SK-N-SH (cell line): ENCODE results near the gene CTNNB1. TPM values are rescaled to one million over a fixed set of nuclear protein-coding genes. Genes with fewer than 3 reads are reported as not detected.

Source experiments
- CTCF ChIA-PET: fragments of 300-600, 350-600 bp; formaldehyde crosslinking; extraction: SDS; loops from one replicate; lab custom pipeline; 2021; lab: Yijun Ruan, JAX
- POLR2A ChIA-PET: fragments of 350-600 bp; sonication (Branson Sonifier 250); formaldehyde crosslinking; extraction: SDS; loops from one replicate; lab custom pipeline; 2020; ENCODE audit warnings: antibody characterized with exemption, inconsistent platforms; lab: Yijun Ruan, JAX
- DNase-seq: peaks from one replicate; pipeline ENCODE4 v3.0.0; 2012
- H2AFZ ChIP-seq: fragments of 200-600 bp; sonication (generic); 2 replicates; pipeline ENCODE4 v1.8.1; 2016; ENCODE audit warnings: antibody characterized with exemption, mild to moderate bottlenecking, low read depth
- H3F3A ChIP-seq: fragments of 200-600 bp; sonication (generic); replicated peaks from 2 replicates; pipeline ENCODE3; 2016; ENCODE audit warnings: antibody characterized with exemption, mild to moderate bottlenecking; ENCODE audit not compliant: insufficient read depth
- H3K27ac ChIP-seq, 2 experiments: fragments of 200-500 bp in 1 of 2; fragments of 200-600 bp in 1 of 2; sonication (Bioruptor generic) in 1 of 2; sonication (generic), shearing (Covaris generic) in 1 of 2; 2 replicates each; pipeline versions ENCODE4 v1.5.1 to v1.6.1; 2014 to 2016; ENCODE audit warnings: low read depth in 2 of 2, inconsistent platforms in 1 of 2, low read length in 1 of 2, mild to moderate bottlenecking in 1 of 2, mixed read lengths in 1 of 2
- H3K27me3 ChIP-seq: fragments of 200-600 bp; sonication (generic), shearing (Covaris generic); 2 replicates; pipeline ENCODE4 v1.6.1; 2016; ENCODE audit warnings: mixed run types; ENCODE audit not compliant: insufficient read depth
- H3K36me3 ChIP-seq, 2 experiments: fragments of 200-500 bp in 1 of 2; fragments of 200-600 bp in 1 of 2; sonication (Bioruptor generic) in 1 of 2; sonication (generic) in 1 of 2; replicated peaks in 1 of 2; 2 replicates each; pipeline versions ENCODE3 to v1.5.1; 2014 to 2016; ENCODE audit warnings: low read length in 1 of 2, mild to moderate bottlenecking in 1 of 2; ENCODE audit not compliant: insufficient read depth in 2 of 2, control insufficient read depth in 1 of 2
- H3K4me1 ChIP-seq, 2 experiments: fragments of 200-500 bp in 1 of 2; fragments of 200-600 bp in 1 of 2; sonication (Bioruptor generic) in 1 of 2; sonication (generic), shearing (Covaris generic) in 1 of 2; 2 replicates each; pipeline versions ENCODE4 v1.5.1 to v1.6.1; 2014 to 2016; ENCODE audit warnings: low read depth in 1 of 2, low read length in 1 of 2, mixed run types in 1 of 2; ENCODE audit not compliant: insufficient read depth in 2 of 2, control insufficient read depth in 1 of 2
- H3K4me2 ChIP-seq: fragments of 200-600 bp; sonication (generic), shearing (Covaris generic); 2 replicates; pipeline ENCODE4 v1.6.1; 2017; ENCODE audit warnings: mixed run types
- H3K4me3 ChIP-seq, 2 experiments: fragments of 200-500 bp in 1 of 2; fragments of 200-600 bp in 1 of 2; sonication (Bioruptor generic) in 1 of 2; sonication (generic), shearing (Covaris generic) in 1 of 2; 2 replicates each; pipeline versions ENCODE4 v1.5.1 to v1.8.1; 2014 to 2016; ENCODE audit warnings: low read depth in 2 of 2, inconsistent platforms in 1 of 2, low read length in 1 of 2, mild to moderate bottlenecking in 1 of 2, mixed read lengths in 1 of 2, moderate library complexity in 1 of 2
- H3K79me2 ChIP-seq: fragments of 200-600 bp; sonication (generic); 2 replicates; pipeline ENCODE4 v1.8.1; 2017; ENCODE audit warnings: mild to moderate bottlenecking; ENCODE audit not compliant: insufficient read depth
- H3K9ac ChIP-seq: fragments of 200-600 bp; sonication (generic); 2 replicates; pipeline ENCODE4 v1.6.1; 2017; ENCODE audit warnings: mixed run types
- H3K9me2 ChIP-seq: fragments of 200-600 bp; sonication (generic); 2 replicates; pipeline ENCODE4 v1.6.1; 2017; ENCODE audit warnings: mixed run types
- H3K9me3 ChIP-seq: fragments of 200-600 bp; sonication (generic); 2 replicates; pipeline ENCODE4 v1.6.1; 2017; ENCODE audit warnings: mixed run types, mild to moderate bottlenecking, moderate library complexity
- H4K20me1 ChIP-seq: fragments of 200-600 bp; sonication (generic); 2 replicates; pipeline ENCODE4 v1.6.1; 2017; ENCODE audit warnings: mild to moderate bottlenecking, mixed run types; ENCODE audit not compliant: insufficient read depth
- FOSL2 ChIP-seq: IDR thresholded peaks from 2 replicates; pipeline ENCODE4 v1.4.0; 2012; ENCODE audit warnings: low read depth, mild to moderate bottlenecking, moderate library complexity, borderline replicate concordance
- NRF1 ChIP-seq: IDR thresholded peaks from 2 replicates; pipeline ENCODE4 v1.6.1; 2012; ENCODE audit warnings: low read depth, mild to moderate bottlenecking, low read length
- RAD21 ChIP-seq: IDR thresholded peaks from 2 replicates; pipeline ENCODE4 v1.6.1; 2012; ENCODE audit warnings: mild to moderate bottlenecking, low read length
- RCOR1 ChIP-seq: fragments of 150-350 bp; IDR thresholded peaks from 2 replicates; pipeline ENCODE4 v1.6.1; 2017; ENCODE audit warnings: antibody characterized with exemption, low read length
- RXRA ChIP-seq: IDR thresholded peaks from 2 replicates; pipeline ENCODE4 v1.4.0; 2012; ENCODE audit warnings: low read depth, mild to moderate bottlenecking, borderline replicate concordance
- SIN3A ChIP-seq: IDR thresholded peaks from 2 replicates; pipeline ENCODE4 v1.6.1; 2012; ENCODE audit warnings: low read depth, mild to moderate bottlenecking, low read length, moderate library complexity, borderline replicate concordance
- WGBS: methylation state at CpG from one replicate; pipeline ENCODE4 v1.1.6; 2017; ENCODE audit warnings: low lambda C conversion rate; 5-methylcytosine and 5-hydroxymethylcytosine counted together
- polyA plus RNA-seq, 3 experiments: library from polyadenylated mRNA; depleted of rRNA; stranded (reverse); fragments of >200 nt; gene quantifications; 2 replicates each; pipeline ENCODE4 v1.2.3, GENCODE V29; 2012
- TF ChIP-seq, protein P1 (sequence below): IDR thresholded peaks from 2 replicates; pipeline ENCODE4 v1.4.0; 2012; ENCODE audit warnings: low read depth, borderline replicate concordance
- TF ChIP-seq, protein P2 (sequence below): IDR thresholded peaks from 2 replicates; pipeline ENCODE4 v1.6.1; 2012; ENCODE audit warnings: mild to moderate bottlenecking, low read depth, low read length, moderate library complexity
- TF ChIP-seq, protein P3 (sequence below): fragments of 200-600 bp; sonication (generic); IDR thresholded peaks from 2 replicates; pipeline ENCODE4 v1.6.1; 2017; ENCODE audit warnings: antibody characterized with exemption, mild to moderate bottlenecking, moderate library complexity
- TF ChIP-seq, protein P4 (sequence below): fragments of 150-350 bp; IDR thresholded peaks from 2 replicates; pipeline ENCODE4 v1.6.1; 2017; ENCODE audit warnings: antibody characterized with exemption, low read length, low read depth, borderline replicate concordance

CTNNB1 gene
- polyA plus RNA-seq, 1 of the 3 experiments (the other 2 are of a cell fraction) = 178 TPM

DNA sequence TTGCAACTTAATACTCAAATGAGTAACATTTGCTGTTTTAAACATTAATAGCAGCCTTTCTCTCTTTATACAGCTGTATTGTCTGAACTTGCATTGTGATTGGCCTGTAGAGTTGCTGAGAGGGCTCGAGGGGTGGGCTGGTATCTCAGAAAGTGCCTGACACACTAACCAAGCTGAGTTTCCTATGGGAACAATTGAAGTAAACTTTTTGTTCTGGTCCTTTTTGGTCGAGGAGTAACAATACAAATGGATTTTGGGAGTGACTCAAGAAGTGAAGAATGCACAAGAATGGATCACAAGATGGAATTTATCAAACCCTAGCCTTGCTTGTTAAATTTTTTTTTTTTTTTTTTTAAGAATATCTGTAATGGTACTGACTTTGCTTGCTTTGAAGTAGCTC, 40.3 kb downstream of the CTNNB1 start:
- Histone ChIP-seq H3K36me3 (peaks cover 74 to 91% of the 10 kb centered on the region in 2 experiments), H3K9me2 (no peaks in the 10 kb centered on the region), H2AFZ (no peak overlapping the region), H3K4me2 (no peak overlapping the region), H3K27ac (no peak overlapping the region), H3K4me1 (peaks cover 0 to under 1% of the 10 kb centered on the region in 2 experiments; a peak in 2 of 4 replicates), H4K20me1 (peaks cover 32% of the 10 kb centered on the region; the same call in 1 of the 2 replicates), H3K4me3 (no peak overlapping the region), H3K27me3 (no peaks in the 10 kb centered on the region), H3K9me3 (no peaks in the 10 kb centered on the region), H3K79me2 (0 out of 2 replicates have a peak, but pooled peaks cover 5% of the 10 kb centered on the region), H3F3A (peaks cover 4% of the 10 kb centered on the region), H3K9ac (no peak overlapping the region)
- CTCF ChIA-PET = no interaction called here
- no peak for DNase-seq
- POLR2A ChIA-PET = no interaction called here
- TF ChIP-seq, protein P1, sequence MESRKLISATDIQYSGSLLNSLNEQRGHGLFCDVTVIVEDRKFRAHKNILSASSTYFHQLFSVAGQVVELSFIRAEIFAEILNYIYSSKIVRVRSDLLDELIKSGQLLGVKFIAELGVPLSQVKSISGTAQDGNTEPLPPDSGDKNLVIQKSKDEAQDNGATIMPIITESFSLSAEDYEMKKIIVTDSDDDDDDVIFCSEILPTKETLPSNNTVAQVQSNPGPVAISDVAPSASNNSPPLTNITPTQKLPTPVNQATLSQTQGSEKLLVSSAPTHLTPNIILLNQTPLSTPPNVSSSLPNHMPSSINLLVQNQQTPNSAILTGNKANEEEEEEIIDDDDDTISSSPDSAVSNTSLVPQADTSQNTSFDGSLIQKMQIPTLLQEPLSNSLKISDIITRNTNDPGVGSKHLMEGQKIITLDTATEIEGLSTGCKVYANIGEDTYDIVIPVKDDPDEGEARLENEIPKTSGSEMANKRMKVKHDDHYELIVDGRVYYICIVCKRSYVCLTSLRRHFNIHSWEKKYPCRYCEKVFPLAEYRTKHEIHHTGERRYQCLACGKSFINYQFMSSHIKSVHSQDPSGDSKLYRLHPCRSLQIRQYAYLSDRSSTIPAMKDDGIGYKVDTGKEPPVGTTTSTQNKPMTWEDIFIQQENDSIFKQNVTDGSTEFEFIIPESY = no peak
- TF ChIP-seq, protein P2, sequence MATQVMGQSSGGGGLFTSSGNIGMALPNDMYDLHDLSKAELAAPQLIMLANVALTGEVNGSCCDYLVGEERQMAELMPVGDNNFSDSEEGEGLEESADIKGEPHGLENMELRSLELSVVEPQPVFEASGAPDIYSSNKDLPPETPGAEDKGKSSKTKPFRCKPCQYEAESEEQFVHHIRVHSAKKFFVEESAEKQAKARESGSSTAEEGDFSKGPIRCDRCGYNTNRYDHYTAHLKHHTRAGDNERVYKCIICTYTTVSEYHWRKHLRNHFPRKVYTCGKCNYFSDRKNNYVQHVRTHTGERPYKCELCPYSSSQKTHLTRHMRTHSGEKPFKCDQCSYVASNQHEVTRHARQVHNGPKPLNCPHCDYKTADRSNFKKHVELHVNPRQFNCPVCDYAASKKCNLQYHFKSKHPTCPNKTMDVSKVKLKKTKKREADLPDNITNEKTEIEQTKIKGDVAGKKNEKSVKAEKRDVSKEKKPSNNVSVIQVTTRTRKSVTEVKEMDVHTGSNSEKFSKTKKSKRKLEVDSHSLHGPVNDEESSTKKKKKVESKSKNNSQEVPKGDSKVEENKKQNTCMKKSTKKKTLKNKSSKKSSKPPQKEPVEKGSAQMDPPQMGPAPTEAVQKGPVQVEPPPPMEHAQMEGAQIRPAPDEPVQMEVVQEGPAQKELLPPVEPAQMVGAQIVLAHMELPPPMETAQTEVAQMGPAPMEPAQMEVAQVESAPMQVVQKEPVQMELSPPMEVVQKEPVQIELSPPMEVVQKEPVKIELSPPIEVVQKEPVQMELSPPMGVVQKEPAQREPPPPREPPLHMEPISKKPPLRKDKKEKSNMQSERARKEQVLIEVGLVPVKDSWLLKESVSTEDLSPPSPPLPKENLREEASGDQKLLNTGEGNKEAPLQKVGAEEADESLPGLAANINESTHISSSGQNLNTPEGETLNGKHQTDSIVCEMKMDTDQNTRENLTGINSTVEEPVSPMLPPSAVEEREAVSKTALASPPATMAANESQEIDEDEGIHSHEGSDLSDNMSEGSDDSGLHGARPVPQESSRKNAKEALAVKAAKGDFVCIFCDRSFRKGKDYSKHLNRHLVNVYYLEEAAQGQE = no peak
- TF ChIP-seq, protein P3, sequence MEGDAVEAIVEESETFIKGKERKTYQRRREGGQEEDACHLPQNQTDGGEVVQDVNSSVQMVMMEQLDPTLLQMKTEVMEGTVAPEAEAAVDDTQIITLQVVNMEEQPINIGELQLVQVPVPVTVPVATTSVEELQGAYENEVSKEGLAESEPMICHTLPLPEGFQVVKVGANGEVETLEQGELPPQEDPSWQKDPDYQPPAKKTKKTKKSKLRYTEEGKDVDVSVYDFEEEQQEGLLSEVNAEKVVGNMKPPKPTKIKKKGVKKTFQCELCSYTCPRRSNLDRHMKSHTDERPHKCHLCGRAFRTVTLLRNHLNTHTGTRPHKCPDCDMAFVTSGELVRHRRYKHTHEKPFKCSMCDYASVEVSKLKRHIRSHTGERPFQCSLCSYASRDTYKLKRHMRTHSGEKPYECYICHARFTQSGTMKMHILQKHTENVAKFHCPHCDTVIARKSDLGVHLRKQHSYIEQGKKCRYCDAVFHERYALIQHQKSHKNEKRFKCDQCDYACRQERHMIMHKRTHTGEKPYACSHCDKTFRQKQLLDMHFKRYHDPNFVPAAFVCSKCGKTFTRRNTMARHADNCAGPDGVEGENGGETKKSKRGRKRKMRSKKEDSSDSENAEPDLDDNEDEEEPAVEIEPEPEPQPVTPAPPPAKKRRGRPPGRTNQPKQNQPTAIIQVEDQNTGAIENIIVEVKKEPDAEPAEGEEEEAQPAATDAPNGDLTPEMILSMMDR = no peak
- WGBS = 77% methylated on average over 2 of the region's 2 CpGs

DNA sequence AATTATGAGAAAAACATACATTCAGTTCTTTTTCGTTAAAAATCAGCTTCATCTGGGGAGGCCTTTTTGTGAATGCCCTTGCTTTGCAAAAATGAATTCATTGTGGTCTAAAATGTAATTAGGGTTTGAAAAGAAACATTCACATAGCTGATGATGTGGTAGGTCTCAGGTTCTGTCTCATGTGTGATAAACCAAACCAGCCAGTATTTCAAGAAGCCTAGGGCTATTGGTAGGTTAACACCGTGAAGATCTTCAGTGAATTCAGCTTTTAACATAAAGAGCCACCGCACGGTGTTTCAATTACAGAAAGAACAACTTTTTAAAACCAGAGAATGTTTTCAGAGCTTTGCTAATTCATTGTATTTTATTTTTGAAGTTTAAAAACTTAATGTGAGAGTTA, 41.9 kb downstream of the CTNNB1 start:
- H3K4me3 ChIP-seq = no peak overlapping the region
- 81% methylated on average over 4 of the region's 4 CpGs for WGBS
- H3K4me1 ChIP-seq = no peaks in the 10 kb centered on the region; a peak in 1 of 4 replicates
- no peak overlapping the region for H3K27ac ChIP-seq
- H4K20me1 ChIP-seq = peaks cover 27% of the 10 kb centered on the region; the same call in 1 of the 2 replicates
- 0 out of 2 replicates have a peak, but pooled peaks cover 5% of the 10 kb centered on the region for H3K79me2 ChIP-seq
- no peak overlapping the region for H2AFZ ChIP-seq
- POLR2A ChIA-PET = no interaction called here
- H3K9ac ChIP-seq = no peak overlapping the region
- DNase-seq = no peak
- no peak for TF ChIP-seq NRF1
- TF ChIP-seq, protein P2 = no peak
- no peak for TF ChIP-seq RCOR1
- no peak for TF ChIP-seq FOSL2
- no peak for TF ChIP-seq RAD21
- no peak for TF ChIP-seq RXRA
- TF ChIP-seq, protein P4, sequence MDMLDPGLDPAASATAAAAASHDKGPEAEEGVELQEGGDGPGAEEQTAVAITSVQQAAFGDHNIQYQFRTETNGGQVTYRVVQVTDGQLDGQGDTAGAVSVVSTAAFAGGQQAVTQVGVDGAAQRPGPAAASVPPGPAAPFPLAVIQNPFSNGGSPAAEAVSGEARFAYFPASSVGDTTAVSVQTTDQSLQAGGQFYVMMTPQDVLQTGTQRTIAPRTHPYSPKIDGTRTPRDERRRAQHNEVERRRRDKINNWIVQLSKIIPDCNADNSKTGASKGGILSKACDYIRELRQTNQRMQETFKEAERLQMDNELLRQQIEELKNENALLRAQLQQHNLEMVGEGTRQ = no peak
- no peak for TF ChIP-seq SIN3A
- TF ChIP-seq, all 33 proteins: peak for 0
- Histone ChIP-seq H3K9me3 (no peaks in the 10 kb centered on the region), H3K27me3 (no peaks in the 10 kb centered on the region), H3K9me2 (no peaks in the 10 kb centered on the region), H3K4me2 (no peak overlapping the region), H3K36me3 (peaks cover 59 to 84% of the 10 kb centered on the region in 2 experiments), H3F3A (peaks cover 4% of the 10 kb centered on the region)
- CTCF ChIA-PET = interaction anchor here (0.8 to 1.6 kb wide), 5 partner anchors 12 to 661 kb away, joined by 3 to 6 read pairs (median 4); no protein-coding TSS in a partner anchor
